CD4-positive, alpha-beta T cell treated with Interleukin-12 subunit alpha and Interleukin-12 subunit beta, for 1 hour (primary cell): Measurements from ENCODE around the gene CBARP.

ENCODE experiments used
- DNase-seq: peaks from one replicate; pipeline ENCODE4 v3.0.0-alpha.2; 2020

CBARP gene

GRCh38 chr19:1264801-1265614 is 27.2 kb upstream of the CBARP start:
- DNase-seq, result no peak

- DNase-seq, result no peak
Measured at GRCh38 chr19:1263188-1263587, 25.4 kb upstream of the CBARP start.

- no peak for DNase-seq
Measured at GRCh38 chr19:1262623-1263123, 24.9 kb upstream of the CBARP start.

- DNase-seq, result peak; percentile 66
Measured at GRCh38 chr19:1261798-1262622, 24.2 kb upstream of the CBARP start.

GRCh38 chr19:1261538-1261797 is 23.7 kb upstream of the CBARP start:
- DNase-seq, result peak; percentile 64

GRCh38 chr19:1260749-1261537 is 23.1 kb upstream of the CBARP start:
- DNase-seq, result peak; percentile 99

GRCh38 chr19:1259876-1260748 is 22.3 kb upstream of the CBARP start:
- peak; percentile 74 for DNase-seq

- DNase-seq, result peak; percentile 83
Measured at GRCh38 chr19:1259206-1259875, 21.5 kb upstream of the CBARP start.

GRCh38 chr19:1258707-1259205 is 21.0 kb upstream of the CBARP start:
- no peak for DNase-seq

GRCh38 chr19:1258163-1258492 is 20.3 kb upstream of the CBARP start:
- DNase-seq, result no peak

GRCh38 chr19:1257475-1258162 is 19.8 kb upstream of the CBARP start:
- no peak for DNase-seq

- DNase-seq, result no peak
Measured at GRCh38 chr19:1256646-1257474, 19.1 kb upstream of the CBARP start.

GRCh38 chr19:1255186-1256161 is 17.7 kb upstream of the CBARP start:
- DNase-seq, result no peak

GRCh38 chr19:1254530-1255185 is 16.9 kb upstream of the CBARP start:
- DNase-seq, result no peak

- DNase-seq, result no peak
Measured at GRCh38 chr19:1254081-1254527, 16.3 kb upstream of the CBARP start.

- DNase-seq, result no peak
Measured at GRCh38 chr19:1253514-1254080, 15.8 kb upstream of the CBARP start.

GRCh38 chr19:1252821-1253513 is 15.2 kb upstream of the CBARP start:
- DNase-seq, result peak; percentile 84
